Body of pancreas (tissue), 4 donors: ENCODE results near the gene DUSP5.

Experiments
- POLR2A ChIP-seq, 3 donors: fragments of 450-650 bp; IDR thresholded peaks; one replicate each; pipeline ENCODE4 v1.6.1; 2016; ENCODE audit warnings: antibody characterized with exemption in 3 of 3, mild to moderate bottlenecking in 2 of 3
- TF ChIP-seq, protein P1 (sequence below), 7 experiments: fragments of 450-650 bp in 4 of 7; fragments of 200-600 bp in 3 of 7; sonication (generic) in 3 of 7; IDR thresholded peaks; one replicate each; pipeline ENCODE4 v1.5.1; 2016 to 2019; ENCODE audit warnings: antibody characterized with exemption in 7 of 7

GRCh38 chr10:110504111-110504735 lies 6.5 kb downstream of the DUSP5 start:
- TF ChIP-seq, protein P1, sequence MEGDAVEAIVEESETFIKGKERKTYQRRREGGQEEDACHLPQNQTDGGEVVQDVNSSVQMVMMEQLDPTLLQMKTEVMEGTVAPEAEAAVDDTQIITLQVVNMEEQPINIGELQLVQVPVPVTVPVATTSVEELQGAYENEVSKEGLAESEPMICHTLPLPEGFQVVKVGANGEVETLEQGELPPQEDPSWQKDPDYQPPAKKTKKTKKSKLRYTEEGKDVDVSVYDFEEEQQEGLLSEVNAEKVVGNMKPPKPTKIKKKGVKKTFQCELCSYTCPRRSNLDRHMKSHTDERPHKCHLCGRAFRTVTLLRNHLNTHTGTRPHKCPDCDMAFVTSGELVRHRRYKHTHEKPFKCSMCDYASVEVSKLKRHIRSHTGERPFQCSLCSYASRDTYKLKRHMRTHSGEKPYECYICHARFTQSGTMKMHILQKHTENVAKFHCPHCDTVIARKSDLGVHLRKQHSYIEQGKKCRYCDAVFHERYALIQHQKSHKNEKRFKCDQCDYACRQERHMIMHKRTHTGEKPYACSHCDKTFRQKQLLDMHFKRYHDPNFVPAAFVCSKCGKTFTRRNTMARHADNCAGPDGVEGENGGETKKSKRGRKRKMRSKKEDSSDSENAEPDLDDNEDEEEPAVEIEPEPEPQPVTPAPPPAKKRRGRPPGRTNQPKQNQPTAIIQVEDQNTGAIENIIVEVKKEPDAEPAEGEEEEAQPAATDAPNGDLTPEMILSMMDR (IDR thresholded peaks at IDR 0.05), result no peak
- TF ChIP-seq POLR2A (IDR thresholded peaks at IDR 0.05), result no peak
